Bronchial epithelial cell (primary cell): Measurements from ENCODE around the gene SELENOF. TPM values are rescaled to one million over a fixed set of nuclear protein-coding genes. Genes with fewer than 3 reads are reported as not detected.

Source experiments
- DNase-seq: peaks from one replicate; pipeline ENCODE4 v3.0.0-alpha.2; 2010; ENCODE audit warnings: low read depth
- FAIRE-seq: peaks from 2 replicates; lab custom pipeline; 2011; peaks lifted over from hg19 to GRCh38; lab: Jason Lieb, UNC
- H3K27me3 ChIP-seq: 2 replicates; pipeline ENCODE4 v1.5.1; 2011; ENCODE audit warnings: low read length; ENCODE audit not compliant: control insufficient read depth, insufficient read depth
- H3K36me3 ChIP-seq: 2 replicates; pipeline ENCODE4 v1.5.1; 2011; ENCODE audit warnings: low read length; ENCODE audit not compliant: control insufficient read depth, insufficient read depth
- H3K4me3 ChIP-seq: 2 replicates; pipeline ENCODE4 v1.5.1; 2011; ENCODE audit warnings: mild to moderate bottlenecking, low read depth, low read length, control low read depth
- CTCF ChIP-seq: IDR thresholded peaks from 2 replicates; pipeline ENCODE4 v1.5.1; 2011; ENCODE audit warnings: mild to moderate bottlenecking, moderate library complexity, low read length, control low read depth, inconsistent platforms; ENCODE audit not compliant: insufficient read depth, severe bottlenecking
- total RNA-seq: library from RNA; depleted of rRNA; stranded (reverse); fragments of >200 nt; gene quantifications from 2 replicates; pipeline ENCODE4 v1.2.1, GENCODE V29; 2014

The SELENOF gene
- total RNA-seq, 1 donor from 2014 or later = 131 TPM

GRCh38 chr1:86861424-86861823 is 52.5 kb downstream of the SELENOF start:
- H3K36me3 ChIP-seq = peaks cover 1% of the 10 kb centered on the region
- no peaks in the 10 kb centered on the region for H3K27me3 ChIP-seq
- no peak for TF ChIP-seq CTCF
- FAIRE-seq (no peak), DNase-seq (no peak)
- H3K4me3 ChIP-seq = no peak overlapping the region

- DNase-seq (no peak), FAIRE-seq (no peak)
- H3K36me3 ChIP-seq = no peaks in the 10 kb centered on the region
- TF ChIP-seq CTCF = no peak
- H3K27me3 ChIP-seq = no peaks in the 10 kb centered on the region
- no peak overlapping the region for H3K4me3 ChIP-seq
These were observed 53.5 kb downstream of the SELENOF start for GRCh38 chr1:86860424-86860823.

- Histone ChIP-seq H3K4me3 (no peak overlapping the region), H3K27me3 (no peaks in the 10 kb centered on the region), H3K36me3 (no peaks in the 10 kb centered on the region)
- TF ChIP-seq CTCF = no peak
- DNase-seq (no peak), FAIRE-seq (no peak)
These were observed 53.9 kb downstream of the SELENOF start for GRCh38 chr1:86860020-86860419.

GRCh38 chr1:86858524-86859261 is 55.2 kb downstream of the SELENOF start:
- DNase-seq (no peak), FAIRE-seq (no peak)
- Histone ChIP-seq H3K36me3 (no peaks in the 10 kb centered on the region), H3K4me3 (no peak overlapping the region), H3K27me3 (no peaks in the 10 kb centered on the region)
- TF ChIP-seq CTCF = no peak

- no peak for DNase-seq
- no peaks in the 10 kb centered on the region for H3K36me3 ChIP-seq
- no peak for TF ChIP-seq CTCF
- no peak overlapping the region for H3K4me3 ChIP-seq
- H3K27me3 ChIP-seq = no peaks in the 10 kb centered on the region
- FAIRE-seq = no peak
These were observed 57.7 kb downstream of the SELENOF start for GRCh38 chr1:86856196-86856595.

- Histone ChIP-seq H3K27me3 (no peaks in the 10 kb centered on the region), H3K4me3 (no peak overlapping the region), H3K36me3 (no peaks in the 10 kb centered on the region)
- DNase-seq (no peak), FAIRE-seq (no peak)
- TF ChIP-seq CTCF = no peak
These were observed 59.6 kb downstream of the SELENOF start for GRCh38 chr1:86854352-86854751.
